Fibroblast of villous mesenchyme (primary cell): ENCODE results near the gene FAM184A. TPM values are rescaled to one million over a fixed set of nuclear protein-coding genes. Genes with fewer than 3 reads are reported as not detected.

Experiments
- small RNA-seq: library from RNA; depleted of rRNA; stranded (forward); fragments of <200 nt; gene quantifications from one replicate; pipeline ENCODE3, GENCODE V24; 2012
- total RNA-seq: library from RNA; depleted of rRNA; stranded (reverse); fragments of >200 nt; gene quantifications from 2 replicates; pipeline ENCODE4 v1.2.3, GENCODE V29; 2012

FAM184A gene
- total RNA-seq, 1 donor = under 0.01 TPM

Small RNA genes within 50 kb of the gene (small RNA-seq; reads per million reads assigned to genes)
- gene MIR548B (0.85 reads per million), gene RF00019 (not detected)

Other genes starting within 250 kb of the FAM184A start
- gene ASF1A, start 184.5 kb downstream of the FAM184A start, total RNA-seq = 17.4 and 23.7 TPM in 2 replicates
- gene MCM9, start 143.5 kb downstream of the FAM184A start, total RNA-seq = 14.8 and 15.1 TPM in 2 replicates